PFSK-1 (cell line): ENCODE data around the gene CYP4F3.

Experiments
- FOXP2 ChIP-seq: optimal IDR thresholded peaks from 2 replicates; pipeline ENCODE3; 2011; ENCODE audit warnings: borderline replicate concordance, control low read depth, inconsistent platforms; ENCODE audit not compliant: insufficient read depth; ENCODE audit errors: extremely low read length, extremely low read depth
- POLR2AphosphoS5 ChIP-seq: IDR thresholded peaks from 2 replicates; pipeline ENCODE4 v1.6.1; 2012; ENCODE audit warnings: low read depth, mild to moderate bottlenecking, control low read depth, low read length, moderate library complexity
- SIN3A ChIP-seq: IDR thresholded peaks from 2 replicates; pipeline ENCODE4 v1.6.1; 2012; ENCODE audit warnings: mild to moderate bottlenecking, low read length, moderate library complexity, borderline replicate concordance; ENCODE audit not compliant: insufficient read depth
- TAF1 ChIP-seq: IDR thresholded peaks from 2 replicates; pipeline ENCODE4 v1.6.1; 2012; ENCODE audit warnings: low read length, control low read depth, borderline replicate concordance; ENCODE audit not compliant: insufficient read depth
- TF ChIP-seq, protein P1 (sequence below), 2 experiments: IDR thresholded peaks; 2 replicates each; pipeline versions ENCODE4 v1.6.1 to v1.8.0; 2011 to 2012; ENCODE audit warnings: low read depth in 2 of 2, low read length in 2 of 2, control low read depth in 1 of 2, inconsistent platforms in 1 of 2, mild to moderate bottlenecking in 1 of 2, moderate library complexity in 1 of 2; ENCODE audit not compliant: insufficient read depth in 1 of 2

The CYP4F3 gene

DNA sequence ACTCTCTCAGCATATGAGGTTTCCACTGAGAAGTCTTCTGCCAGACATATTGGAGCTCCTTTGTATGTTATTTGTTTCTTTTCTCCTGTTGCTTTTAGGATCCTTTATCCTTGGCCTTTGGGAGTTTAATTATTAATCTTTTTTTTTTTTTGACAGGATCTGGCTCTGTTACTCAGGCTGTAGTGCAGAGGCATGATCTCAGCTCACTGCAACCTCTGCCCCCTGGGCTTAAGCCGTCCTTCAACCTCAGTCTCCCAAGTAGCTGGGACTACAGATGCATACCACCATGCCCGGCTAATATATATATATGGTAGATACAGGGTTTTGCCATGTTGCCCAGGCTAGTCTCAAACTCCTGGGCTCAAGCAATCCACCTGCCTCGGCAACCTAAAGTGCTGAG is 6.6 kb upstream of the CYP4F3 start:
- no peak for TF ChIP-seq SIN3A
- TF ChIP-seq, protein P1, sequence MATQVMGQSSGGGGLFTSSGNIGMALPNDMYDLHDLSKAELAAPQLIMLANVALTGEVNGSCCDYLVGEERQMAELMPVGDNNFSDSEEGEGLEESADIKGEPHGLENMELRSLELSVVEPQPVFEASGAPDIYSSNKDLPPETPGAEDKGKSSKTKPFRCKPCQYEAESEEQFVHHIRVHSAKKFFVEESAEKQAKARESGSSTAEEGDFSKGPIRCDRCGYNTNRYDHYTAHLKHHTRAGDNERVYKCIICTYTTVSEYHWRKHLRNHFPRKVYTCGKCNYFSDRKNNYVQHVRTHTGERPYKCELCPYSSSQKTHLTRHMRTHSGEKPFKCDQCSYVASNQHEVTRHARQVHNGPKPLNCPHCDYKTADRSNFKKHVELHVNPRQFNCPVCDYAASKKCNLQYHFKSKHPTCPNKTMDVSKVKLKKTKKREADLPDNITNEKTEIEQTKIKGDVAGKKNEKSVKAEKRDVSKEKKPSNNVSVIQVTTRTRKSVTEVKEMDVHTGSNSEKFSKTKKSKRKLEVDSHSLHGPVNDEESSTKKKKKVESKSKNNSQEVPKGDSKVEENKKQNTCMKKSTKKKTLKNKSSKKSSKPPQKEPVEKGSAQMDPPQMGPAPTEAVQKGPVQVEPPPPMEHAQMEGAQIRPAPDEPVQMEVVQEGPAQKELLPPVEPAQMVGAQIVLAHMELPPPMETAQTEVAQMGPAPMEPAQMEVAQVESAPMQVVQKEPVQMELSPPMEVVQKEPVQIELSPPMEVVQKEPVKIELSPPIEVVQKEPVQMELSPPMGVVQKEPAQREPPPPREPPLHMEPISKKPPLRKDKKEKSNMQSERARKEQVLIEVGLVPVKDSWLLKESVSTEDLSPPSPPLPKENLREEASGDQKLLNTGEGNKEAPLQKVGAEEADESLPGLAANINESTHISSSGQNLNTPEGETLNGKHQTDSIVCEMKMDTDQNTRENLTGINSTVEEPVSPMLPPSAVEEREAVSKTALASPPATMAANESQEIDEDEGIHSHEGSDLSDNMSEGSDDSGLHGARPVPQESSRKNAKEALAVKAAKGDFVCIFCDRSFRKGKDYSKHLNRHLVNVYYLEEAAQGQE (IDR thresholded peaks at IDR 0.05; ENCODE audit: insufficient read depth in 1 of 2, low read depth in 2 of 2, low read length in 2 of 2), result no peak
- no peak for TF ChIP-seq FOXP2
- no peak for TF ChIP-seq POLR2AphosphoS5
- TF ChIP-seq TAF1, result no peak

DNA sequence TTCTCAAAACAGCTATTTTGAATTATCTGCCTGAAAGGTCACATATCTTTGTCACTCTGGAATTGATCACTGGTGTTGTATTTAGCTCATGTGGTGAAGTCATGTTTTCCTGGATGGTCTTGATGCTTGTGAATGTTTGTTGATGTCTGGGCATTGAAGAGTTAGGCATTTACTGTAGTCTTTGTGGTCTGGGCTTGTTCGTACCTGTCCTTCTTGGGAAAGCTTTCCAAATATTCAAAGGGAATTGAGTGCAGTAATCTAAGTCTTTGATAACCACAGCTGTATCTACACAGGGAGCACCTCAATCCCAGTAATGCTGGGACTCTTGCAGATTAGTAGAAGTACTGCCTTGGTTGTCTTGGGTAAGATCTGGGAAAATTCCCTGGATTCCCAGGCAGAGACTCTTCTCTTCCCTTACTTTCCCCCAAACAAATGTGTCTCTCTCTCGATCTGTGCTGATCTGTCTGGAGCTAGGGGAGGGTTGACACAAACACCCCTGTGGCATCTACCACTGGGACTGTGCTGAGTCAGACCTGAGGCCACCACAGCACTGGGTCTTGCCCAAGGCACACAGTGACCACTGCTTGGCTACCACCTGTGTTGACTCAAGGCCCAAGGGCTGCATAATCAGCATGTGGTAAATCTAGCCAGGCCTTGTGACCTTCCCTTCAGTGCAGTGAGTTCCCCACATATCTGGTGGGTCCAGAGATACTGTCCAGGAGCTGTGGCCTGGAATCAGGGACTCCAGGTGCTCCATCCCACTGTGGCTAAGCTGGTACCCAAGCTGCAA is 5.5 kb upstream of the CYP4F3 start:
- no peak for TF ChIP-seq TAF1
- no peak for TF ChIP-seq FOXP2
- no peak for TF ChIP-seq SIN3A
- TF ChIP-seq, protein P1 (IDR thresholded peaks at IDR 0.05; ENCODE audit: insufficient read depth in 1 of 2, low read depth in 2 of 2, low read length in 2 of 2), result no peak
- no peak for TF ChIP-seq POLR2AphosphoS5

DNA sequence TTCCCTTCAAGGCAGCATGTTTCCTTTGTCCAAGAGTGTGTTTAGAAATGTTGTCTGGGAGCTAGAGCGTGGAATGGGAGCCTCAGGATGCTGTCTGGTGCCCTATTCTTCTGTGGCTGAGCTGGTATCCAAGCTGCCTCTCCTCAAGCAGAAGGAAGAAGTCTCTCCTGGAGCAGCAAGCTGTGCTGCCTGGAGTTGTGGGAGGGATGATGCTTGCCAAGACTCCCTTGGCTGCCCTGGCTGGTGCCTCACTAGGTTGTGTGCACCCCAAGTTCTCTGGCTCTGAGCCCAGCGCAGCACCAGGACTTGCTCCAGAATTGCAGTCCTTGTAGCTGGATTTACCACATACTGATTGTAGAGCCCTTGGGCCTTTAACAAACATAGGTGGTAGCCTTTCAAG is 4.7 kb upstream of the CYP4F3 start:
- TF ChIP-seq TAF1 (no peak), FOXP2 (no peak), POLR2AphosphoS5 (no peak), SIN3A (no peak)
- TF ChIP-seq, protein P1 (IDR thresholded peaks at IDR 0.05; ENCODE audit: insufficient read depth in 1 of 2, low read depth in 2 of 2, low read length in 2 of 2), result no peak

DNA sequence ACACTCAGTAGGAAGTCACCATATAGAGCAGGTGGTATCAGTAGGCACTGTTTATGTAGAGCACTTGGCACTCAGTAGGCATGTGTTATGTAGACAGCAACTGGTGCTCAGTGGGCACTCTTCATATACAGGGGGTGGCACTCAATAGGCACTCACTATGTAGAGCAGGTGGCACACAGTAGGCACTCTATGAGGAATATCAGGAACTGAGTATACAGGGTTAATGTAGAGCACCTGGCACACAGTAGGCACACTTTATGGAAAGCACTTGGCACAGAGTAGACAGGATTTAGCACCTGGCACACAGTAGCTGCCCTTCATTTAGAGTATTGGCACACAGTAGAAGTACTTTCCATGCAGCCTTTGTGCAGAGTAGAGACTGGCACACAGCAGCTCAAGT is 1.1 kb upstream of the CYP4F3 start:
- TF ChIP-seq POLR2AphosphoS5, result no peak
- no peak for TF ChIP-seq FOXP2
- TF ChIP-seq SIN3A, result no peak
- TF ChIP-seq TAF1, result no peak
- TF ChIP-seq, protein P1 (IDR thresholded peaks at IDR 0.05; ENCODE audit: insufficient read depth in 1 of 2, low read depth in 2 of 2, low read length in 2 of 2), result no peak
